ENCODE measurements around the gene ST6GALNAC6.

ST6GALNAC6 gene

GRCh38 chr9:127854184-127854806 is 45.1 kb downstream of the ST6GALNAC6 start, which contains the start of gene ENG:
Gene ENG (minus strand): TSS chr9:127854658. CDS start chr9:127854355, 303 bp downstream.
- no peak within 1 kb of the TSS for H3K4me3 ChIP-seq (ENCODE audit: low read depth, low read length)
- TF ChIP-seq, protein P1, sequence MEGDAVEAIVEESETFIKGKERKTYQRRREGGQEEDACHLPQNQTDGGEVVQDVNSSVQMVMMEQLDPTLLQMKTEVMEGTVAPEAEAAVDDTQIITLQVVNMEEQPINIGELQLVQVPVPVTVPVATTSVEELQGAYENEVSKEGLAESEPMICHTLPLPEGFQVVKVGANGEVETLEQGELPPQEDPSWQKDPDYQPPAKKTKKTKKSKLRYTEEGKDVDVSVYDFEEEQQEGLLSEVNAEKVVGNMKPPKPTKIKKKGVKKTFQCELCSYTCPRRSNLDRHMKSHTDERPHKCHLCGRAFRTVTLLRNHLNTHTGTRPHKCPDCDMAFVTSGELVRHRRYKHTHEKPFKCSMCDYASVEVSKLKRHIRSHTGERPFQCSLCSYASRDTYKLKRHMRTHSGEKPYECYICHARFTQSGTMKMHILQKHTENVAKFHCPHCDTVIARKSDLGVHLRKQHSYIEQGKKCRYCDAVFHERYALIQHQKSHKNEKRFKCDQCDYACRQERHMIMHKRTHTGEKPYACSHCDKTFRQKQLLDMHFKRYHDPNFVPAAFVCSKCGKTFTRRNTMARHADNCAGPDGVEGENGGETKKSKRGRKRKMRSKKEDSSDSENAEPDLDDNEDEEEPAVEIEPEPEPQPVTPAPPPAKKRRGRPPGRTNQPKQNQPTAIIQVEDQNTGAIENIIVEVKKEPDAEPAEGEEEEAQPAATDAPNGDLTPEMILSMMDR (IDR thresholded peaks at IDR 0.05; ENCODE audit: insufficient read depth, low read depth, low read length, missing control alignments) = no peak
- no peak for DNase-seq (ENCODE audit: low read depth)

- TF ChIP-seq, protein P1 (IDR thresholded peaks at IDR 0.05; ENCODE audit: insufficient read depth, low read depth, low read length, missing control alignments) = no peak
- H3K4me3 ChIP-seq (ENCODE audit: low read depth, low read length) = no peak overlapping the region
- no peak for DNase-seq (ENCODE audit: low read depth)
Measured at GRCh38 chr9:127853312-127854183, 45.9 kb downstream of the ST6GALNAC6 start.

GRCh38 chr9:127852829-127853228 is 46.6 kb downstream of the ST6GALNAC6 start:
- TF ChIP-seq, protein P1 (IDR thresholded peaks at IDR 0.05; ENCODE audit: insufficient read depth, low read depth, low read length, missing control alignments) = no peak
- H3K4me3 ChIP-seq (ENCODE audit: low read depth, low read length) = no peak overlapping the region

DNA sequence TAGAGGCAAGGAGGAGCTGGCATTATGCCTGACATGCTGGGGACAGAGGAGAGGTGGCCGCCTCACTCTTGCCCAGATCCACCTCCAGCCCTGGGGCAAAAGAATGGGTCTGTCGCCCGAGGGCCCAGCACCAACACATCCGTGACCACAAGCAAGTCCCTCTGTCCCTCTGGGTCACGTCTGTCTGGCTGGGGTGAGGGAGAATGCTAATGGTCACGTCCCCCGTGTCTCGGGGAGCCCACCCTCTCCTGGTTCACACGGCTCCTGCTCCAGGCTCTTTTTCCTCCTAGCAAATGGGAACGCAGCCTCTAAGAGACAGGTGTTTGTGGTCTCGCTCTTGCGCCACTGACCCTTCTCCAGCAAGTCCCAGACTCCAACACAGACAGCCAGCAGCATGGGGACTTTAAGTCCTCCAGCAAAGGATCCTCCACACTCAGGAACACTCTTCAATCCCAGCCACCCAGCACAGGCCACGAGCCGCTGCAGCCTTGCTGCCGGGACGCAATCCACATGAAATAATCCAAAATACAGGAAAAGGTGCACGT is 49.0 kb downstream of the ST6GALNAC6 start:
- no peak overlapping the region for H3K4me3 ChIP-seq (ENCODE audit: low read depth, low read length)
- no peak for DNase-seq (ENCODE audit: low read depth)
- TF ChIP-seq, protein P1 (IDR thresholded peaks at IDR 0.05; ENCODE audit: insufficient read depth, low read depth, low read length, missing control alignments) = no peak

More at GRCh38 chr9:127852829-127853228, 46.6 kb downstream of the ST6GALNAC6 start:
- DNase-seq (ENCODE audit: low read depth) = no peak

DNA sequence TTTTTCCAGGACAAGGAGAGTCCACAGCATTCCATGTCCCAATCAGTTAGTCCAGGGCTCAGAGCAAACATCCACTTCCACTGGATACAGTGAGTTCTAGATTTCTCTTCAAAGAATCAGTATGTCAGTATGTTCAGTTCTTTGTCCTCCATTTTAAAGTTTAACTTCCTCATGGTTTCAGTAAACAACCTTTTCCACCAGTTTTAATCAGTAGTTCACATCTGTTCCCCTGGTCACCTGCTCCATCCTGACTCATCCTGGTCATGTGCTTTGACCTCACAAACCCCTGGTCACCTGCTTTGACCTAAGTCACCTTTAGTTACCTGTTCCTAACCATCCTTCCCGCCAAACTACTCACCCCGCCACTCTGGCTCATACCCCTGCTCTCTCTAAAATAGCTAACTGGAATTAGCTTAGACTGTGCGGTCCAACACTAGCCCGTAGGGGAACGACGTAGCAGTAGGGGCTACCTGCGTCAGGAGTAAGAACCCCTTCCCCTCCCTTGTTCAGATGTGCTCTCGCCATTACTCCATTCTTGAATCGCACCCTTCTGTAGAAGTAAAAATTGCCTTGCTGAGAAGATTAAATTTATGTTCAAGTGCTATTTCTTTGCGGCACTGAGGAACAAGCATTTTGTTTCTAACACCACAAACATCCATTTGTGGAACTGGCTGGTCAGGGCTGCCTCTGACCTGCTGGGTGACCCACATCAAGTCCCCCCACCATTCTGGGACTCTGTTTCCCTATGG is 50.5 kb downstream of the ST6GALNAC6 start:
- no peak overlapping the region for H3K4me3 ChIP-seq (ENCODE audit: low read depth, low read length)
- DNase-seq (ENCODE audit: low read depth) = no peak
- TF ChIP-seq, protein P1 (IDR thresholded peaks at IDR 0.05; ENCODE audit: insufficient read depth, low read depth, low read length, missing control alignments) = no peak

Data from GM12865 (cell line).